ENCODE measurements around the gene PPL. TPM values are rescaled to one million over a fixed set of nuclear protein-coding genes. Genes with fewer than 3 reads are reported as not detected.

PPL gene
- total and polyA plus RNA-seq, 2 of the 13 experiments (the other 11 are each of a cell fraction or from before 2014, with no cell fraction given), result 5.7 to 6.6 TPM

- TF ChIP-seq ZNF792 (CRISPR knock-in tag; IDR thresholded peaks at IDR 0.05), result peak; percentile 47; the same call in 1 of the 2 replicates
- 0 out of 2 replicates have a peak, but pooled peaks have one; percentile 40 for TF ChIP-seq DZIP1 (CRISPR knock-in tag; IDR thresholded peaks at IDR 0.05)
- TF ChIP-seq SOX6 (IDR thresholded peaks at IDR 0.05), result no peak
- peak; percentile 54 for TF ChIP-seq SOX6 (CRISPR knock-in tag; IDR thresholded peaks at IDR 0.05)
- no peak for TF ChIP-seq CHD2 (IDR thresholded peaks at IDR 0.05; ENCODE audit: low read depth, low read length)
- TF ChIP-seq NR2F6 (IDR thresholded peaks at IDR 0.05), result peak; percentile 59
- TF ChIP-seq NR2F6 (CRISPR knock-in tag; IDR thresholded peaks at IDR 0.05), result peak; percentile 54; the same call in 1 of the 2 replicates
- peak; percentile 36; the same call in 1 of the 2 replicates for TF ChIP-seq CBX5 (CRISPR knock-in tag; IDR thresholded peaks at IDR 0.05; ENCODE audit: borderline replicate concordance)
- TF ChIP-seq KDM2A (CRISPR knock-in tag; IDR thresholded peaks at IDR 0.05; ENCODE audit: borderline replicate concordance, low read depth), result peak; percentile 21; the same call in 1 of the 2 replicates
- peak; percentile 19; the same call in 1 of the 2 replicates for TF ChIP-seq STAG1 (CRISPR knock-in tag; IDR thresholded peaks at IDR 0.05)
- no peak for TF ChIP-seq RBFOX2 (IDR thresholded peaks at IDR 0.05; ENCODE audit: low read depth, low read length)
- TF ChIP-seq RNF2 (conservative IDR thresholded peaks at IDR 0.05; ENCODE audit: low read depth), result 0 out of 2 replicates have a peak, but pooled peaks have one; percentile 10
- peak; percentile 61; the same call in 1 of the 2 replicates for TF ChIP-seq ZFX (CRISPR knock-in tag; IDR thresholded peaks at IDR 0.05; ENCODE audit: low read depth)
- peak; percentile 60 for TF ChIP-seq HINFP (CRISPR knock-in tag; IDR thresholded peaks at IDR 0.05; ENCODE audit: low read depth)
- peak; percentile 20; the same call in 1 of the 2 replicates for TF ChIP-seq MIER2 (CRISPR knock-in tag; IDR thresholded peaks at IDR 0.05)
- peak; percentile 53; the same call in 1 of the 2 replicates for TF ChIP-seq ZNF598 (CRISPR knock-in tag; IDR thresholded peaks at IDR 0.05; ENCODE audit: borderline replicate concordance)
- no peak for TF ChIP-seq CENPBD1 (CRISPR knock-in tag; IDR thresholded peaks at IDR 0.05; ENCODE audit: borderline replicate concordance, low read depth)
- TF ChIP-seq ZNF441 (CRISPR knock-in tag; IDR thresholded peaks at IDR 0.05; ENCODE audit: borderline replicate concordance), result 0 out of 2 replicates have a peak, but pooled peaks have one; percentile 50
- no peak for TF ChIP-seq ZNF790 (CRISPR knock-in tag; IDR thresholded peaks at IDR 0.05; ENCODE audit: borderline replicate concordance)
- peak; percentile 26; the same call in 1 of the 2 replicates for TF ChIP-seq SMAD3 (CRISPR knock-in tag; IDR thresholded peaks at IDR 0.05)
- 0 out of 2 replicates have a peak, but pooled peaks have one; percentile 45 for TF ChIP-seq ZNF83 (CRISPR knock-in tag; IDR thresholded peaks at IDR 0.05; ENCODE audit: borderline replicate concordance)
- TF ChIP-seq SPEN (CRISPR knock-in tag; IDR thresholded peaks at IDR 0.05; ENCODE audit: low read depth), result 0 out of 2 replicates have a peak, but pooled peaks have one; percentile 52
- TF ChIP-seq ZNF772 (CRISPR knock-in tag; IDR thresholded peaks at IDR 0.05), result 0 out of 2 replicates have a peak, but pooled peaks have one; percentile 58
- no peak for TF ChIP-seq ZNF883 (CRISPR knock-in tag; IDR thresholded peaks at IDR 0.05; ENCODE audit: not compliant biosample characterization)
These were observed 11.0 kb upstream of the PPL start (continued) for GRCh38 chr16:4947722-4948503.

Data from HepG2 (cell line).